Measurements from ENCODE around the gene ZNF772. TPM values are rescaled to one million over a fixed set of nuclear protein-coding genes. Genes with fewer than 3 reads are reported as not detected.

Gene ZNF772
- total RNA-seq, 4 donors from 2014 or later = 0.75 to 25.9 (median 6.0) TPM

GRCh38 chr19:57452307-57452706 lies 25.1 kb downstream of the ZNF772 start:
- in situ Hi-C loops (cut with MboI; ENCODE audit: low pct_ligation_motif_present in 1 of 4, low pct_unique_long_range_greater_than_20kb in 1 of 4, low sequenced_read_pairs in 3 of 4) = no loop called here
- Histone ChIP-seq H3K9me3 (peaks cover 12 to 40% of the 10 kb centered on the region in 2 donors), H3K36me3 (no peaks in the 10 kb centered on the region), H3K4me3 (no peak overlapping the region), H3K27me3 (no peaks in the 10 kb centered on the region), H3K4me1 (no peaks in the 10 kb centered on the region), H3K27ac (no peak overlapping the region)
- intact Hi-C loops (cut with DNase I; ENCODE audit: low total_unique reads) = no loop called here
- TF ChIP-seq EP300 (IDR thresholded peaks at IDR 0.05; ENCODE audit: low read depth) = no peak
- TF ChIP-seq POLR2AphosphoS5 (IDR thresholded peaks at IDR 0.05) = no peak
- no peak for TF ChIP-seq CTCF (IDR thresholded peaks at IDR 0.05)
- TF ChIP-seq POLR2A (IDR thresholded peaks at IDR 0.05) = no peak
- DNase-seq = no peak
- WGBS, 2 donors (ENCODE audit: low coverage in 1 of 2) = 96 to 100% methylated on average over 3 of the region's 3 CpGs

GRCh38 chr19:57443121-57443696 lies 34.2 kb downstream of the ZNF772 start:
- Histone ChIP-seq H3K9me3 (peaks cover 11 to 57% of the 10 kb centered on the region in 2 donors), H3K27me3 (no peaks in the 10 kb centered on the region), H3K4me3 (no peak overlapping the region), H3K4me1 (no peaks in the 10 kb centered on the region), H3K27ac (no peak overlapping the region), H3K36me3 (peaks cover 0 to 33% (median 6%) of the 10 kb centered on the region in 4 donors)
- no peak for DNase-seq
- no peak for TF ChIP-seq EP300 (IDR thresholded peaks at IDR 0.05; ENCODE audit: low read depth)
- no peak for TF ChIP-seq CTCF (IDR thresholded peaks at IDR 0.05)
- TF ChIP-seq POLR2AphosphoS5 (IDR thresholded peaks at IDR 0.05) = no peak
- no peak for TF ChIP-seq POLR2A (IDR thresholded peaks at IDR 0.05)
- intact Hi-C loops (cut with DNase I; ENCODE audit: low total_unique reads) (no loop called here), in situ Hi-C loops (cut with MboI; ENCODE audit: low pct_ligation_motif_present in 1 of 4, low pct_unique_long_range_greater_than_20kb in 1 of 4, low sequenced_read_pairs in 3 of 4) (no loop called here)
- WGBS, 2 donors (ENCODE audit: low coverage in 1 of 2) = 20 to 78% methylated on average over 2 to 5 of the region's 5 CpGs

DNA sequence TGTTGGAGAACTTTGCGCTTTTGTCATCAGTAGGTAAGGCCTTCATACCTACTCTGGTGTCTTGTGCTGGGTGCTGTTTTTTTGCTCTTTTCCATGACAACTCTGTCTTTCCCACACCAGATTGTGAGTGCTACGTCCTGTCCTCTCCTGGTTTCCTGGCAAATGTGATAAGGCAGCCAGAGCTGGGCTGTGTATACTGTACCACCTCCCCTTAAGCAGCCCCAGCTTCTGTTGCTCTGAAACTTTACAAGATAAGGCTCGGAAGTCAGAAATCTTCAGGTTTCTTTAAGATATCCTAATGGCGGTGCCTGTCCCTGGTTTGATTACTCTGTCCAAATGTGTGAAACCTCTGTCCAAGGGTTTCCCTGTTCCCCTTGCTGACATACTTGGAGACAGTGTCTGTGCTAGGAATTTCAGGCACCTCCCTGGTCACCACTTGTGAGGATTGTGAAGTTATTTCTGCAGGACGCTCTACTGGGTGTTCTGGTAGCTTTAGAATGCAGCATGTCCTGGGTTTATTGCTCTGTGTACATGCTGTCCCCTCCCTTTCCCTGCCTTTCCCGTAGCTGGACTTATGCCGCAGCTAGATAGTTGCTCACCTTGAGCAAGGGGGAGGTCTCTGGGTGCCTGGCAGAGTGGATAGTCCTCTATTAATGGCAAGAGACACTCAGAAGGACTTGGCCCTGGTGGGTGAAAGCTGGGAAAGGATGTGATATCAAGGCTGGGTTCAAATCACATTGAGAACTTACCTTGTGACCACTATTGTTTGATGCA lies 35.2 kb downstream of the ZNF772 start:
- intact Hi-C loops (cut with DNase I; ENCODE audit: low total_unique reads) = no loop called here
- H3K36me3 ChIP-seq = peaks cover 0 to 35% (median 6%) of the 10 kb centered on the region in 4 donors
- H3K4me3 ChIP-seq = no peak overlapping the region
- TF ChIP-seq CTCF (IDR thresholded peaks at IDR 0.05) = no peak
- no peak for TF ChIP-seq POLR2A (IDR thresholded peaks at IDR 0.05)
- no peak for TF ChIP-seq POLR2AphosphoS5 (IDR thresholded peaks at IDR 0.05)
- no peak for TF ChIP-seq EP300 (IDR thresholded peaks at IDR 0.05; ENCODE audit: low read depth)
- no peaks in the 10 kb centered on the region for H3K27me3 ChIP-seq
- in situ Hi-C loops (cut with MboI; ENCODE audit: low pct_ligation_motif_present in 1 of 4, low pct_unique_long_range_greater_than_20kb in 1 of 4, low sequenced_read_pairs in 3 of 4) = no loop called here
- DNase-seq = no peak
- no peak overlapping the region for H3K27ac ChIP-seq
- H3K9me3 ChIP-seq = peaks cover 5 to 49% of the 10 kb centered on the region in 2 donors
- 87 to 95% methylated on average over 3 to 7 of the region's 7 CpGs for WGBS, 2 donors (ENCODE audit: low coverage in 1 of 2)
- no peaks in the 10 kb centered on the region for H3K4me1 ChIP-seq

- TF ChIP-seq EP300 (IDR thresholded peaks at IDR 0.05; ENCODE audit: low read depth) (no peak), POLR2A (IDR thresholded peaks at IDR 0.05) (no peak), CTCF (IDR thresholded peaks at IDR 0.05) (no peak), POLR2AphosphoS5 (IDR thresholded peaks at IDR 0.05) (no peak)
- peaks cover 9 to 21% (median 10%) of the 10 kb centered on the region in 4 donors for H3K4me1 ChIP-seq
- H3K27me3 ChIP-seq = no peaks in the 10 kb centered on the region
- WGBS, 2 donors (ENCODE audit: low coverage in 1 of 2) = 92 to 100% methylated on average over 3 to 9 of the region's 9 CpGs
- in situ Hi-C loops (cut with MboI; ENCODE audit: low pct_ligation_motif_present in 1 of 4, low pct_unique_long_range_greater_than_20kb in 1 of 4, low sequenced_read_pairs in 3 of 4) (no loop called here), intact Hi-C loops (cut with DNase I; ENCODE audit: low total_unique reads) (no loop called here)
- H3K9me3 ChIP-seq = peaks cover 5 to 23% of the 10 kb centered on the region in 2 donors
- no peak for DNase-seq
- peaks cover 0 to 25% (median 4%) of the 10 kb centered on the region in 4 donors for H3K36me3 ChIP-seq
- no peak overlapping the region for H3K4me3 ChIP-seq
- no peak overlapping the region for H3K27ac ChIP-seq
Measured at GRCh38 chr19:57438925-57439324, 38.4 kb downstream of the ZNF772 start.

Data from transverse colon (tissue), 4 donors.